Omental fat pad (tissue), 4 donors: Measurements from ENCODE around the gene ZBTB1. TPM values are rescaled to one million over a fixed set of nuclear protein-coding genes. Genes with fewer than 3 reads are reported as not detected.
"Not testable (repeated sequence)": the region's sequence is repeated elsewhere in the genome, so short reads cannot be mapped to it uniquely, and the experiment has no call there.

Experiments
- ATAC-seq: fragments of 150-250 bp; one replicate; pipeline ENCODE4 v1.9.1; 2016; ENCODE audit warnings: mild to moderate bottlenecking, moderate library complexity; ENCODE audit not compliant: low FRiP score
- DNase-seq: peaks from one replicate; pipeline ENCODE4 v3.0.0-alpha.2; 2019; ENCODE audit warnings: low spot score
- CTCF ChIP-seq, 3 donors: fragments of 450-650 bp; IDR thresholded peaks; one replicate each; pipeline ENCODE4 v1.5.1; 2016 to 2017; ENCODE audit warnings: antibody characterized with exemption in 3 of 3, mild to moderate bottlenecking in 3 of 3, moderate library complexity in 2 of 3
- total RNA-seq, 4 donors: library from RNA; depleted of rRNA; stranded (reverse); fragments of >200 nt; gene quantifications; one replicate each; pipeline ENCODE4 v1.1.0, GENCODE V29; 2016

The ZBTB1 gene
- total RNA-seq, 4 donors from 2014 or later, result 35.9 to 54.2 (median 43.7) TPM

- no peak for TF ChIP-seq CTCF (IDR thresholded peaks at IDR 0.05)
- no peak for ATAC-seq
- DNase-seq, result no peak
Measured at GRCh38 chr14:64554556-64554955, 50.0 kb downstream of the ZBTB1 start.

GRCh38 chr14:64556526-64556925 is 52.0 kb downstream of the ZBTB1 start:
- ATAC-seq (peak; percentile 81), DNase-seq (no peak)
- TF ChIP-seq CTCF (IDR thresholded peaks at IDR 0.05), result no peak

- not testable (repeated sequence) for ATAC-seq
Measured at GRCh38 chr14:64558216-64558615, 53.6 kb downstream of the ZBTB1 start.

GRCh38 chr14:64561631-64562030 is 57.1 kb downstream of the ZBTB1 start:
- ATAC-seq (no peak), DNase-seq (no peak)
- no peak for TF ChIP-seq CTCF (IDR thresholded peaks at IDR 0.05)

More at GRCh38 chr14:64558216-64558615, 53.6 kb downstream of the ZBTB1 start:
- DNase-seq, result not testable (repeated sequence)

- TF ChIP-seq CTCF (IDR thresholded peaks at IDR 0.05), result no peak
- ATAC-seq, result no peak
Measured at GRCh38 chr14:64562436-64562835, 57.9 kb downstream of the ZBTB1 start.

GRCh38 chr14:64563696-64564095 is 59.1 kb downstream of the ZBTB1 start:
- no peak for ATAC-seq
- TF ChIP-seq CTCF (IDR thresholded peaks at IDR 0.05), result no peak
- no peak for DNase-seq

More at GRCh38 chr14:64562436-64562835, 57.9 kb downstream of the ZBTB1 start:
- no peak for DNase-seq

- ATAC-seq (no peak), DNase-seq (no peak)
- TF ChIP-seq CTCF (IDR thresholded peaks at IDR 0.05), result no peak
Measured at GRCh38 chr14:64566651-64567122, 62.1 kb downstream of the ZBTB1 start.
